HG03045 (cell line): Measurements from ENCODE around the gene ALLC.

Experiments
- ATAC-seq: cut with Tn5 transposase; IDR thresholded peaks from one replicate; pipeline ENCODE4 v1.9.1; 2021; ENCODE audit warnings: mild to moderate bottlenecking, moderate library complexity; ENCODE audit not compliant: unreplicated experiment

The ALLC gene

GRCh38 chr2:3708576-3708975, 50.6 kb downstream of the ALLC start:
- no peak for ATAC-seq

DNA sequence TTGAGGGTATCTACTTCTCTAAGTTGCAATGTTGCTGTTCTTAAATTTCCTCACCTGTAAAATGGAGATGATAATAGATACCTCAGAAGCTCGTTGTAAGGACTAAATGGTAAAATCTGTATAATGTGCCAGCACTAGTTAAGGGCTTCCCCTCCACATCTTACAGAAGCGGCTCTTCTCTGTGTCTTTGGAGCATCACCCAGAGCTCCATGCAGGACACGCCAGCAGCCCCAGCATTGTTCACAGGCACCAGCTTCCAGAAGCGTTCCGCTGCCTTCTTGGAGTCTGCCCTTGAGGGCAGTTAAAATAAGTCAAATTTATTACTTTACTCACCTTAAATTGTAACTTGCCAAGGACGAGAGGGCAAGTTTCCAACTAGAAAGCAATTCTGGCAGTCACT, 51.2 kb downstream of the ALLC start:
- no peak for ATAC-seq

GRCh38 chr2:3712424-3712823, 54.4 kb downstream of the ALLC start:
- no peak for ATAC-seq

- ATAC-seq, result no peak
These were observed 55.0 kb downstream of the ALLC start for GRCh38 chr2:3712831-3713503.

DNA sequence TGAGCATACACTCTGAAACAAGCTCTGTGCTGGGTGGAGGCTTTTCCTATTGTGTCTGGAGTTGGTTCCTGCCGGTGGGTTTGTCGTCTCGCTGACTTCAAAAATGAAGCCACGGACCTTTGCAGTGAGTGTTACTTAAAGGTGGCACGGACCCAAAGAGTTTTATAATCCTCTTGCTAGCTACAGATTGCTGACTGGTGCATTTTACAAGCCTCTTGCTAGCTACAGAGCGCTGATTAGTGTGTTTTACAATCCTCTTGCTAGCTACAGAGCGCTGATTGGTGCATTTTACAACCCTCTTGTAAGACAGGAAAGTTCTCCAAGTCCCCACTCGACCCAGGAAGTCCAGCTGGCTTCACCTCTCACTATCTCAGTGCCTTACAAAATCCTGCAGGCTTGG, 60.7 kb downstream of the ALLC start:
- no peak for ATAC-seq

DNA sequence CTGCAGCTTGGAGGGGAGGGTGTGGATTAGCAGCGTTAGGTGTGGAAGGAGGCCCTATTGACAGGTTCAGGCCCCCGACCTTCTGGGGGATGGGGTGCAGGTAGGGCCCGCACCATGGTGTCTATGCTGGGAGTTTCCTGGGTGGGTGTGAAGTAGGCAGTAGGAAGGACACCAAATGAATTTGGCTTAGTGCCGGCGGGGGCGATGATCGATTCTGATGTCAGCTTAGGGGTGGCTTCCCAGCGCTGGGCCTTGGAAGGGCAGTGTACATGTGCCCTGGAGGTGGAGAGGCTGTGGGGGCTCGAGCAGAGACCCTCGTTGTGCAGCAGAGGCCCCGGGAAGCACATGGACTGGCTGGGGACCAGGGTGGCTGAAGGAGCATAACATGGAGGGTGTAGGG, 67.0 kb downstream of the ALLC start:
- no peak for ATAC-seq

DNA sequence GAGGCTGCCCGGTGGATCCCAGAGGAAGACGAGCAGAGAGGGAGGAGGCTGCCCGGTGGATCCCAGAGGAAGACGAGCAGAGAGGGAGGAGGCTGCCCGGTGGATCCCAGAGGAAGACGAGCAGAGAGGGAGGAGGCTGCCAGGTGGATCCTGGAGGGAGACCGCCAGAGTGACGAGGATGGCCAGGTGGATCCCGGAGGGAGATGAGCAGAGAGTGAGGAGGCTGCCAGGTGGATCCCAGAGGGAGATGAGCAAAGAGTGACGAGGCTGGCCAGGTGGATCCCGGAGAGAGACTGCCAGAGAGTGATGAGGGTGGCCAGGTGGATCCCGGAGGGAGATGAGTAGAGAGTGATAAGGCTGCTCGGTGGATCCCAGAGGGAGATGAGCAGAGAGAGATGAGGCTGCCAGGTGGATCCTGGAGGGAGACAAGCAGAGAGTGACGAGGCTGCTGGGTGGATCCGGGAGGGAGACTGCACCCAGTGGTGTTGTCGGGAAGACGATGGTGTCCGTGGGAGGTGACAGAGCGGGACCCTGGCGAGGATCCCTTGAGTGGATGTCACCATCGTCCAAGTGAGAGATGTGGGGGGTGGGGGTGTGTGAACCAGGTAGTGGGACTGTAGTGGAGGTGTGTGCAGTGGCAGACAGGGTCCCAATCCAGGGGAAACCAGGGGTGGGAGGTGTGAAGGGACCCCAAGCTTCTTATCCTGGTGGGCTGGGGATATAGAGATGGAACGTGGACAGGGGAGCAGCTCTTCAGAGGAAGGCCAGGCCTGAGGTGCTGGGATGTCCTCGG, 67.7 kb downstream of the ALLC start:
- no peak for ATAC-seq

DNA sequence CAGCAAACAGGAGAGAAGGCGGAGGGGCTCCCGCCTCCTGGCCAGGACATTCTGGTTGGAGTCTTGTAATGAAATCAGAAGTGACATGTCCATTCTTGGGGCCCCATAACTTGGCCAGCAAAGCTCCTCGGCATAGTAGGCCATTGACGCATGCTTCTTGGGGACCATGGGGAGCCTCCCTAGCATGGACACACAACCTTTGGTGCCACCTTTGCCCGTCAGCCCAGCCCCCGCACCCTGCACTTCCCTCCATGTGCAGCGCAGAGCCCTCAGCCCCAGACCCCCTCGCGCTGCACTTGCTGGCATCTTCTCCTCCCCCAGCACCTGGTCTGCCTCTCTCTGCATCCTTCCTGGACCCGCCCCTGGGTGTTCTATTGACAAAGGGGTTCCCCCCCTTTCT, 68.5 kb downstream of the ALLC start:
- no peak for ATAC-seq

DNA sequence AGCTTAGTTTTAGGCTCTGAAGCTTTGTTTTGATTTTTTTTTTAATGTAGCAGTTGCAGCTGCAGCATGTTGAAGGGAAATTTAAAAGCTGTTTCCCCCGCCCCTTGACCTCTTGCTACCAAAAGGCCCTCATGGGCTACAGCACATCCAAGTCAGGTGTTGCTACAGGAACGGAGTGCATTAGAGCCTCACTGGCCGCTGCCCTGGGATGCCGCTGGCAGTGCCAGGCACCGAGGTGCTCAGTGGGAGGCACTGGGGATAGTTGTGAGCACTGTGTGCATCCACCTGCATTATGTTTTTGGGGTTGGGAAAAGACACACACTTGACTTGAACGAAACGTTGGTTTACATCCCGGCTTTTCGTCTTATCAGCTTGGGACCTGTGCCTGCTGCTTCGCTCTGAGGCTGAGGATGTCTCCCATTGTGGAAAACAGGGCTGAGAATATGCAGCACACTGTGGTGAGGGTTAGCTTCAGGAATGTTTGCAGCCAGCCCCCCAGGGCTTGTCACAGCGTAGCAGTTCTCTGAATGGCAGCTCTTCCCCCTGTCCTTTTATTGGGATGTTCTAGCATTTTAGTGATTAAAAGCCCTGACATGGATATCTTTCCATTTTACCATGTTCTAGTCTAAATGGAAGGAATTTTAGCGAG, 69.5 kb downstream of the ALLC start:
- no peak for ATAC-seq

DNA sequence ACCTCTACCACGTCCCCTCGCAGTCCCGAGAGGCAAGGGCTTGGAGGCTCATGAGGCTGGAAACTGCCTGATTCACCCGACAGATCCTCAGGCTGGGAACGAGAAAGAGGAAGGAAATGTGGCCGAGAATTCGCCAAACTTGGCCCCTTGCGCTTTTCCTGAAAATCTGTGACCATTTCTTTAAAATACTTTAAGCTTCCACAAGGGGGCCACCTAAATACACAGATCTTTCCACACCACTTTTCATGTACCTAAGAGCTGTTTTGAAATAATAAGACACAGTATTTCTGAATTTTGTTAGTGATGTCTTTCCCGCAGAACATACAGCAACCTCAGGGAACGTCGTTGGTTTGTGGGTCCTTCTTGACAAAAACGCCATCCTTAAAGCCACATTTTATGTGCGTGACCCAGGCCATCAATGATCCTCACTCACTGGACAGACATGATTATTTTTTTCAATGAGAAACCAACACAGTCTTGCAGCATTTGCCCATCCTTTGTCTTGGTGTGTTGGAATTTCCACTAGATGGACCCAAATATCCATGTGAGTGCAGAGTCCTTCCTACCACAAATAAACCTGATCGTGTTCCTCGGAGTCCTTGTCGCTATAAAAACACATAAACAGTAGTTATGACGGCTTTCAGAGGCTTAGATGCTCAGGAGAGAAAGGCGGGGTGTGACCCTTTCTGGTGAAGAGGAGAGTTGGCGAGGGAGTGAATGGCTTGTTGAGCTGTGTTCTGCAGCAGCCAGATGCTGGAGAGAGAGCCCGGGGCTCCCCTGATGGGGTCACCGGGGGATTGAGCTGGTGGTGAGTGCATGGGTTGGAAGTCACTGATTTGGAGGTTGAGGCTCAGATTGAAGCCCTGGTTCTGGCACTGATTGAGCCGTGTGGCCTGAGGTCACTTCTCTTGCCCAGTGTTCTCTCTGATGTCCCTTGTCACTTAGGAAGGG, 70.4 kb downstream of the ALLC start:
- ATAC-seq, result no peak

DNA sequence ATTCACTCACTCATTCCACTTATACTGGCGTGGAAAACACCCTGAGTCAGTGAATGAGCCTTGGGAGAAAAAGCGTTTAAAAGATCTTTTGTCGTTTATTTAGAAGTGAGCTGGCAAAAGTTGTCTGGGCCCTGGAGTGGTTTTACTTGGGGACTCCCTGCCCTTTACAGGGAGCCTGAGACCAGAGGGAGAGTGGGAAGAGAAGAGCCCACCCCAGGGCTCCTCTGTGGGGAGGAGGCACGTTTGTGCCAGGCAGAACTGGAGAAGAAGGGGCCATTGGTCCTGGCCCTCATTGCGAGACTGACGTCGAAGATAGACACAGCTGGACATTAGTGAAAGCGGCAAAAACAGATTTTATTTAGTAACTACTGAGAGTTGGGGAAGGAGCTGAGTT, 71.1 kb downstream of the ALLC start:
- no peak for ATAC-seq

DNA sequence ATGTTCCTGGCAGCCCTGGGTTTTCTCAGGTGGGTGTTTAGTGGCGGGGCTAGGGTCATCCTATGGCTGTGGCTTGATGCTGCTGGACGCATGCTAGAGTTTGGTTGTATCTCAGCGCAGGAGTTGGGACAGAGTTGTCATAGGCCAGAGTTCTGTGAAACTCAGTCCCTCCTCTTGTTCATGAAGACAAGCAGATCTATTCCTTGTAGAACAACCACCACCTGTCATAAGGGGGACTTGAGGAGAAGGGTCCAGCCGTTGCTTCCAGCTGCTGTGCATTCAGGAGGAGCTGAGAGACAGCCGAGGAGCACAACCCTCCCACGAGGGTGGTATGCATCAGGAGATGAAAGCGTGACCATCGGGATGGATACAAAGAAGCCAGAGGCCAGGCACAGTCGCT, 71.8 kb downstream of the ALLC start:
- ATAC-seq, result no peak

DNA sequence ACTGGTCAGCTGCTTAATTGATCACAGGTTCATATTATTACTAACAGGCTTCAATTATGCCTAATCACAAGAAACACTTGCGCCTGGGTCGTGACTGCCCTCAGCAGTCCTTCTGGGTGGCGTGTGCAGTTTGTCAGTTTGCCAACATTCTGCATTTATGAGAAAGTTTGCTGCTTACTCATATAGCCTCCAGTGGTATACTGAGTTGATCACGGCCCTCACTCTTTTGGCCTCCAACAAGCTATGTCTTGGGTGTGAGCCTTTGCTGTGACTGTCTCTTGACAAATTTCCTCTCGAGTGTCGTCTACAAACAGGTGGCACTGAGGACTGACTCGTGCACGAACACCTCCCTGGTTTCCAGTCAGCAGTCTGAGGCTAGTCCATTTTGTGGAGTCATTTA, 72.6 kb downstream of the ALLC start:
- ATAC-seq, result no peak

GRCh38 chr2:3731829-3732228, 73.8 kb downstream of the ALLC start:
- ATAC-seq, result no peak

- ATAC-seq, result no peak
These were observed 78.1 kb downstream of the ALLC start for GRCh38 chr2:3736112-3736511.

- no peak for ATAC-seq
These were observed 79.1 kb downstream of the ALLC start for GRCh38 chr2:3737128-3737527.

DNA sequence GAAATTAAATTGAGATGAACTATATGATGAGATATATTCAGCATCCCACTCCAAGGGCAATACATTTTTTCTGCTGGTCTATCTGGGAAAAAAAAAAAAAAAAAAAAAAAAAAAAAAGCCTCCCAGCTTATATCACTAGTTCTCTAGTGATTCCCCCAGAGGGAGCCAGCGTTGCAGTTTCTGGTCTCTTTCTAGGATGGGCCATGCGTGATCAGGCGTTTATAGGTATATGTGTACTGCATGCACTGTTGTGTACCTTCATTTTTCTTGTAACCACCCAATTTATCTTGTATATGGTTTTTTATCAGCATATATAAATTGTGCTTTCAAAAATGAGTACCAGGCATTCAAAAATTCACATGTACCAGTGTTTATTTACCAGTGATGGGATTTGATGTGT, 80.5 kb downstream of the ALLC start:
- no peak for ATAC-seq

- no peak for ATAC-seq
These were observed 81.3 kb downstream of the ALLC start for GRCh38 chr2:3739313-3739712.

- ATAC-seq, result no peak
These were observed 83.4 kb downstream of the ALLC start for GRCh38 chr2:3741396-3741795.

GRCh38 chr2:3741867-3742602, 84.0 kb downstream of the ALLC start:
- ATAC-seq, result no peak
